AG10803 (cell line): ENCODE measurements around the gene DIAPH1.

Source experiments
- DNase-seq: peaks from one replicate; pipeline ENCODE4 v3.0.0; 2010; ENCODE audit warnings: low read depth
- H3K4me3 ChIP-seq: 2 replicates; pipeline ENCODE4 v1.5.1; 2011; ENCODE audit warnings: mild to moderate bottlenecking, low read length, control low read depth
- CTCF ChIP-seq: conservative IDR thresholded peaks from 2 replicates; pipeline ENCODE4 v1.5.1; 2011; ENCODE audit warnings: mild to moderate bottlenecking, low read length, control low read depth, inconsistent platforms

The DIAPH1 gene

GRCh38 chr5:141493500-141494422 lies 125.0 kb downstream of the DIAPH1 start:
- no peak for TF ChIP-seq CTCF

GRCh38 chr5:141492168-141492885 lies 126.5 kb downstream of the DIAPH1 start:
- no peak for TF ChIP-seq CTCF
- DNase-seq: no peak
- H3K4me3 ChIP-seq: no peak overlapping the region

More at GRCh38 chr5:141493500-141494422, 125.0 kb downstream of the DIAPH1 start:
- H3K4me3 ChIP-seq: no peak overlapping the region
- DNase-seq: peak; percentile 74

GRCh38 chr5:141491323-141492167 lies 127.3 kb downstream of the DIAPH1 start:
- TF ChIP-seq CTCF: no peak
- H3K4me3 ChIP-seq: no peak overlapping the region
- DNase-seq: no peak

GRCh38 chr5:141490771-141491170 lies 128.0 kb downstream of the DIAPH1 start:
- DNase-seq: no peak
- no peak for TF ChIP-seq CTCF
- H3K4me3 ChIP-seq: no peak overlapping the region

- H3K4me3 ChIP-seq: no peak overlapping the region
- no peak for DNase-seq
- no peak for TF ChIP-seq CTCF
Observed at GRCh38 chr5:141490271-141490670, 128.5 kb downstream of the DIAPH1 start.

- no peak for DNase-seq
- TF ChIP-seq CTCF: no peak
- H3K4me3 ChIP-seq: no peak overlapping the region
Observed at GRCh38 chr5:141489841-141490240, 129.0 kb downstream of the DIAPH1 start.
